Activated CD8-positive, alpha-beta memory T cell treated with anti-CD3 and anti-CD28 coated beads, Interleukin-2, amount 50 U/mL, for 24 hours (primary cell): Measurements from ENCODE around the gene SSX4.
"Not testable (repeated sequence)": the region's sequence is repeated elsewhere in the genome, so short reads cannot be mapped to it uniquely, and the experiment has no call there.

Experiments
- DNase-seq: peaks from one replicate; pipeline ENCODE4 v3.0.0-alpha.2; 2020; ENCODE audit errors: extremely low read depth

Gene SSX4

DNA sequence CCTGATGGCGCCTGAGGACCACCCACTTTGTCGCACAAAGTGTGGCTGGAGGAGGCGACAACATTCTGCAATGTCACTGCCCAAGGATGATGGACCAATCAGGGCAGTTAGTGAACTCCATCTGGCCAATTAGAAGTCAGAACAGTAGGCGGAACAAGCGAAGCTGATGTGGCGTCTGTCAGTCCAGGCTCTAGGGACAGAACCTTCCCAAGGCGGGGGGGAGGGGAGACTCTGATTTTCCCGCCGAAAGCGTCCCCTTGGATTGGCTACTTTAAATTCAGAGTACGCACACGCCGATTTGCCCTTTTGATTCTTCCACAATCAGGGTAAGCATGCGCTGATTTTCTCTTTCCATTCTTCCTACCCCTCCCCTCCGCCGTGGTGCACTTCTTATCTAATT lies at the start of gene SSX4:
TSS of gene SSX4 (plus strand) at position 301 of the 400 bp plus-strand sequence. CDS start 515 bp downstream, outside the sequence.
- DNase-seq: not testable (repeated sequence)

- DNase-seq: not testable (repeated sequence)
These were observed 37.3 kb upstream of the SSX4 start for GRCh38 chrX:48346059-48346458.

GRCh38 chrX:48356315-48357094 lies 26.8 kb upstream of the SSX4 start, which contains the start of gene SSX3:
Gene SSX3 (minus strand): TSS chrX:48356703. CDS start chrX:48355249, 1,454 bp downstream.
- not testable (repeated sequence) for DNase-seq

GRCh38 chrX:48357681-48358080 lies 25.7 kb upstream of the SSX4 start:
- DNase-seq: no peak

DNA sequence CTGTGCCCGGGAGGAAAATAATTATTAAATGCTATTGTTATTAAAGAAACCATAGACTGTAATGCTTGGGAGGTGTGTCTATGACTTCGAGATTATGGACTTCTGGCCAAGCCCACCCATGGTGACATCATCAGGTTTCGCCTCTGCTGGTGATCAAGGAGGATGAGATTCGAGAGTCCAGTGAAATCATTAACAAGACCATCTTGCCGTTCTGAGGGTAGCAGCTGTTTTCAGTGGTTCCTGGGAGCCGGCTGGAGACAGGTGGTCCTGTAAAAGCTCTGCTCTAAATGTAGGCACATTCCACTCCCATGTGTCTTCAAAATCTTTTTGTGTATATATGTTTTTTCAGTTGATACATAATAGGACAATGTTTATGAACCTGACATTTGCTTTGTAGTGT lies 24.1 kb upstream of the SSX4 start:
- not testable (repeated sequence) for DNase-seq

DNA sequence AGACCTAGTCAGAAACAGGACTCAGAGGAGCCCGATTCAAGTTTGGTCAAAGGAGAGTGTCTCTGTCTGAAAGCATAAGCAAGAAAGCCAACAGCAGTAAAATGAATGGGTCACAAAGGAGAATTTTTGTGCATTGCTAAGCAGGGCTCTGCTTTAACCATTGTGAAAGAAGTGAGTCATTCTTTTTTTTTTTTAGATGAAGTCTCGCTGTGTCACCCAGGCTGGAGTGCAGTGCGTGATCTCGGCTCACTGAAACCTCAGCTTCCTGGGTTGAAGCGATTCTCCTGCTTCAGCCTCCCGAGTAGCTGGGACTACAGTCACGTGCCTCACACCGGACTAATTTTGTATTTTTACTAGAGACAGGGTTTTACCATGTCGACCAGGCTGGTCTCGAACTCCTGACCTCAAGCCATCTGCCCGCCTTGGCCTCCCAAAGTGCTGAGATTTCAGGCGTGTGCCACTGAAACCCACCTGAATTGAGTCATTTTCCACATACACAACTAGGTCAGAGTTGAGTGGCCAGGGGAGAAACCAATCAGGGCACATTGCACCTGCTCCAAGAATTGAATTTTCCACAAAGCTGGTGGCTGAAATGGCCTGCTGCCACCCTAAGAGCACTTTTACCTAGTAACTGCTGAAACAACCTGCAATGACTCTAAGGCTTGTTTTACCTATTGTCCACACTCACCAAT lies 15.5 kb upstream of the SSX4 start:
- DNase-seq: not testable (repeated sequence)

DNA sequence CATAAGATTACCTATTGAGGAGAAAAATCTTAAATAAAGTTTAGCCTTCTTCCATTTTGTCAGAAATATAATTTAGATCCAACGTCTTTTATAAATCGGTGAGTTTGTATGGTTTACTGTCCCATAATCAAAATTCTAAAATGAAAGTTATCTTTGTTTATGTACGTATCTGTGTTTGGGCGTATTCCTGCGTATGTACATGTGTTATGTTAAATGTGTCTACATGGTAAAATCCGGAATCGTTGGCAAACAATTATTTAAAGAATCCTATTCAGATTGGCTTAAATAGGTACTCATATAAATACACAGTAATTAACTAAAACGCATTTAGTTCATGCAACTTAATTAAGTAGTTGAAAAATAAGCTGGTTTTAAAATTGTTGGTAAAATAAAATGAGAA lies 12.9 kb upstream of the SSX4 start:
- not testable (repeated sequence) for DNase-seq

DNA sequence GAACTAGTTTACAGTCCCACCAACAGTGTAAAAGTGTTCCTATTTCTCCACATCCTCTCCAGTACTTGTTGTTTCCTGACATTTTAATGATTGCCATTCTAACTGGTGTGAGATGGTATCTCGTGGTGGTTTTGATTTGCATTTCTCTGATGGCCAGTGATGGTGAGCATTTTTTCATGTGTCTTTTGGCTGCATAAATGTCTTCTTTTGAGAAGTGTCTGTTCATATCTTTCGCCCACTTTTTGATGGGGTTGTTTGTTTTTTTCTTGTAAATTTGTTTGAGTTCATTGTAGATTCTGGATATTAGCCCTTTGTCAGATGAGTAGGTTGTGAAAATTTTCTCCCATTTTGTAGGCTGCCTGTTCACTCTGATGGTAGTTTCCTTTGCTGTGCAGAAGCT lies 13.6 kb downstream of the SSX4 start:
- DNase-seq: not testable (repeated sequence)

DNA sequence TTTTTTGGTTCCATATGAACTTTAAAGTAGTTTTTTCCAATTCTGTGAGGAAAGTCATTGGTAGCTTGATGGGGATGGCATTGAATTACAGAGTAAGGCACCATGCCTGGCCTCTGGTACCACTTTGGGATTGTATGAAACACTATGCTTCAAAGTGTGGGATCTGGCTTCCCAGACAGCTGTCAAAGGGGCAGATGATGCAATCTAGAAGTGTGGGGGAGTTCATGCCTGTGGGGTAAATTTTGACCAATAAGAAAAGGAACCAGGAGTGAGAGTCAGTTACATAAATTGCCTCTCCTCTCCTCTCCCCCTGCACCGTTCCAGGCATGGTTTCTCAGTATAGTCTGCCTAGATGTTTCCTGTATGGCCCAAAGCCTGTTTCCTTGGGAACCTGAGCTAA lies 14.5 kb downstream of the SSX4 start:
- not testable (repeated sequence) for DNase-seq

DNA sequence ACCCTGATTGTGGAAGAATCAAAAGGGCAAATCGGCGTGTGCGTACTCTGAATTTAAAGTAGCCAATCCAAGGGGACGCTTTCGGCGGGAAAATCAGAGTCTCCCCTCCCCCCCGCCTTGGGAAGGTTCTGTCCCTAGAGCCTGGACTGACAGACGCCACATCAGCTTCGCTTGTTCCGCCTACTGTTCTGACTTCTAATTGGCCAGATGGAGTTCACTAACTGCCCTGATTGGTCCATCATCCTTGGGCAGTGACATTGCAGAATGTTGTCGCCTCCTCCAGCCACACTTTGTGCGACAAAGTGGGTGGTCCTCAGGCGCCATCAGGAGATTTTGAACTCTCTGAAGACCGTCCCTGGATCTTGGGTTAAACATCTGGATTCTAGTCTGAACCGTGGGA lies 28.5 kb downstream of the SSX4 start, which contains the start of gene SSX4B:
TSS of gene SSX4B (minus strand) at position 101 of the 400 bp plus-strand sequence. CDS start 588 bp downstream, outside the sequence.
- DNase-seq: not testable (repeated sequence)

DNA sequence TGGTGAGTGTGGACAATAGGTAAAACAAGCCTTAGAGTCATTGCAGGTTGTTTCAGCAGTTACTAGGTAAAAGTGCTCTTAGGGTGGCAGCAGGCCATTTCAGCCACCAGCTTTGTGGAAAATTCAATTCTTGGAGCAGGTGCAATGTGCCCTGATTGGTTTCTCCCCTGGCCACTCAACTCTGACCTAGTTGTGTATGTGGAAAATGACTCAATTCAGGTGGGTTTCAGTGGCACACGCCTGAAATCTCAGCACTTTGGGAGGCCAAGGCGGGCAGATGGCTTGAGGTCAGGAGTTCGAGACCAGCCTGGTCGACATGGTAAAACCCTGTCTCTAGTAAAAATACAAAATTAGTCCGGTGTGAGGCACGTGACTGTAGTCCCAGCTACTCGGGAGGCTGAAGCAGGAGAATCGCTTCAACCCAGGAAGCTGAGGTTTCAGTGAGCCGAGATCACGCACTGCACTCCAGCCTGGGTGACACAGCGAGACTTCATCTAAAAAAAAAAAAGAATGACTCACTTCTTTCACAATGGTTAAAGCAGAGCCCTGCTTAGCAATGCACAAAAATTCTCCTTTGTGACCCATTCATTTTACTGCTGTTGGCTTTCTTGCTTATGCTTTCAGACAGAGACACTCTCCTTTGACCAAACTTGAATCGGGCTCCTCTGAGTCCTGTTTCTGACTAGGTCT lies 43.8 kb downstream of the SSX4 start:
- not testable (repeated sequence) for DNase-seq

DNA sequence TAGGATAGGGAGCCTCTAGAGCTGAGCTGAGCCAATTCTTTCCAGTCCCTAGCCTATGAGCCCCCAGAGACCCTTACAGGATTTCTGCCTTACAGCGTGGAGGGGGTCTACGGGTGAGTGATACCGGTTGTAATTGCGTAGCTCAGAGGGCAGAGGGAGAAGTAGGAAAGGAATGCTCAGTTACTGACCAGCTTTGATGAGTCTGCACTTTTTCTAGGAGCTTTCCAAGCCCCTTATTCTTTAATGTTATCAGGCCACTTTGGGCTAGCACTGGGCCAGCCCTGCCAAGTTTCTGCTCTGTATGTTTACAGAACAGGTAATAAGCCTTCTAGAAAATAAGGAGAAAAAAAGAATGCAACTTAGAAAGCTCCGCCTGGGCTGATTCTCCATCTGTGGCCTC lies 46.3 kb downstream of the SSX4 start:
- DNase-seq: not testable (repeated sequence)

GRCh38 chrX:48430166-48430565 lies 46.8 kb downstream of the SSX4 start:
- not testable (repeated sequence) for DNase-seq

DNA sequence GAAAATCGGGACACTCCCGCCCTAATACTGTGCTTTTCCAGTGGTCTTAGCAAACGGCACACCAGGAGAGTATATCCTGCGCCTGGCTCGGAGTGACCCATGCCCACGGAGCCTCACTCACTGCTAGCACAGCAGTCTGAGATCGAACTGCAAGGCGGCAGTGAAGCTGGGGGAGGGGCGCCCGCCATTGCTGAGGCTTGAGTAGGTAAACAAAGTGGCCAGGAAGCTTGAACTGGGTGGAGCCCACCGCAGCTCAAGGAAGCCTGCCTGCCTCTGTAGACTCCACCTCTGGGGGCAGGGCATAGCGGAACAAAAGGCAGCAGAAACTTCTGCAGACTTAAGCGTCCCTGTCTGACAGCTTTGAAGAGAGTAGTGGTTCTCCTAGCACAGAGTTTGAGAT lies 50.4 kb downstream of the SSX4 start:
- DNase-seq: not testable (repeated sequence)
